ENCODE data around the gene TRAP1. TPM values are rescaled to one million over a fixed set of nuclear protein-coding genes. Genes with fewer than 3 reads are reported as not detected.

The TRAP1 gene
- total RNA-seq, 1 experiment from 2014 or later: 416 TPM

DNA sequence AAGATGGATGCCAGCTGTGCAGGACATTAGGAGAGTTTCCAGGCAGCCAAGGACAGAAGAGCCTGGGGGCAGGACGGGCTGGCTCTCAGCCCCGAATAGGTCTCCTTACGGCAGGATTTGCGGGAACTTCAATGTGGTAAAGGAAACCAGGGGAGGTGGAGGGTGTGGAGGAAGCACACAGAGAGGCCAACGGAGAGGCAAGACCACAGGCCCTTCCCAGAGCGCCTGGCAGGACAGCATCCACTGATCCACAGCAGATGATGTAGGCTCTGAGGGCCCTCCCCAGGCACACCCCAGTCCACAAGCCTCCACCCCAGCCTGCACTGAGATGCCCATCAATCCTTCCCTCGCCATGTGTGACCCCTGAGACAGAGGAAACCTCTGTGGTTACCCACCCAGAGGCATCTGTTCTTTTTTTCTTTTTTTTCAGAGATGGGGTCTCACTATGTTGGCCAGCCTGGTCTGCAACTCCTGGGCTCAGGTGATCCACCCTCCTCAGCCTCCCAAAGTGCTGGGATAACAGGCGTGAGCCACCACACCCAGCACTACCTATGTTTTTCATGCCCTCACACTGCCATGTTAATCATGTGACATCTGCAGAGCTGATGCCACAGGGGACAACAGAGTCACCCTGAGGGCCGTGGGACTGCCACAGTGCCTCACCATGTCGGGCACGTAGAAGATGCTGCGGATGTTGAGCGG is 43.5 kb downstream of the TRAP1 start:
- BruUV-seq (replicated peaks): no TSS peak
- H2AFZ ChIP-seq (ENCODE audit: low read depth, low read length, poor library complexity, severe bottlenecking): no peak overlapping the region
- TF ChIP-seq CBX3 (IDR thresholded peaks at IDR 0.05; ENCODE audit: low read depth) (no peak), EZH2 (IDR thresholded peaks at IDR 0.05) (no peak), EZH2phosphoT487 (IDR thresholded peaks at IDR 0.05; ENCODE audit: borderline replicate concordance) (no peak), FOSL1 (IDR thresholded peaks at IDR 0.05; ENCODE audit: low read depth) (no peak), EGR1 (IDR thresholded peaks at IDR 0.05; ENCODE audit: low read depth) (no peak), SIN3A (IDR thresholded peaks at IDR 0.05; ENCODE audit: low read depth) (no peak), ELF1 (IDR thresholded peaks at IDR 0.05; ENCODE audit: borderline replicate concordance, low read depth) (no peak), ZFX (IDR thresholded peaks at IDR 0.05) (no peak), JUND (IDR thresholded peaks at IDR 0.05) (no peak), CEBPB (IDR thresholded peaks at IDR 0.05; ENCODE audit: low read depth) (no peak), ZNF274 (IDR thresholded peaks at IDR 0.05; ENCODE audit: low read depth, low read length) (no peak), SP1 (IDR thresholded peaks at IDR 0.05; ENCODE audit: low read depth) (no peak), YY1 (IDR thresholded peaks at IDR 0.05; ENCODE audit: extremely low read depth, insufficient replicate concordance, low read depth, low read length) (no peak), TCF7L2 (IDR thresholded peaks at IDR 0.05; ENCODE audit: borderline replicate concordance, extremely low read depth, insufficient read depth, insufficient read length) (no peak), RAD21 (IDR thresholded peaks at IDR 0.05; ENCODE audit: low read depth) (no peak)
- TF ChIP-seq, protein P1, sequence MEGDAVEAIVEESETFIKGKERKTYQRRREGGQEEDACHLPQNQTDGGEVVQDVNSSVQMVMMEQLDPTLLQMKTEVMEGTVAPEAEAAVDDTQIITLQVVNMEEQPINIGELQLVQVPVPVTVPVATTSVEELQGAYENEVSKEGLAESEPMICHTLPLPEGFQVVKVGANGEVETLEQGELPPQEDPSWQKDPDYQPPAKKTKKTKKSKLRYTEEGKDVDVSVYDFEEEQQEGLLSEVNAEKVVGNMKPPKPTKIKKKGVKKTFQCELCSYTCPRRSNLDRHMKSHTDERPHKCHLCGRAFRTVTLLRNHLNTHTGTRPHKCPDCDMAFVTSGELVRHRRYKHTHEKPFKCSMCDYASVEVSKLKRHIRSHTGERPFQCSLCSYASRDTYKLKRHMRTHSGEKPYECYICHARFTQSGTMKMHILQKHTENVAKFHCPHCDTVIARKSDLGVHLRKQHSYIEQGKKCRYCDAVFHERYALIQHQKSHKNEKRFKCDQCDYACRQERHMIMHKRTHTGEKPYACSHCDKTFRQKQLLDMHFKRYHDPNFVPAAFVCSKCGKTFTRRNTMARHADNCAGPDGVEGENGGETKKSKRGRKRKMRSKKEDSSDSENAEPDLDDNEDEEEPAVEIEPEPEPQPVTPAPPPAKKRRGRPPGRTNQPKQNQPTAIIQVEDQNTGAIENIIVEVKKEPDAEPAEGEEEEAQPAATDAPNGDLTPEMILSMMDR (IDR thresholded peaks at IDR 0.05 in 2 of 3, conservative IDR thresholded peaks at IDR 0.05 in 1 of 3; ENCODE audit: borderline replicate concordance in 1 of 3, insufficient read depth in 1 of 3, low read depth in 2 of 3, low read length in 2 of 3): no peak
- TF ChIP-seq, protein P2, sequence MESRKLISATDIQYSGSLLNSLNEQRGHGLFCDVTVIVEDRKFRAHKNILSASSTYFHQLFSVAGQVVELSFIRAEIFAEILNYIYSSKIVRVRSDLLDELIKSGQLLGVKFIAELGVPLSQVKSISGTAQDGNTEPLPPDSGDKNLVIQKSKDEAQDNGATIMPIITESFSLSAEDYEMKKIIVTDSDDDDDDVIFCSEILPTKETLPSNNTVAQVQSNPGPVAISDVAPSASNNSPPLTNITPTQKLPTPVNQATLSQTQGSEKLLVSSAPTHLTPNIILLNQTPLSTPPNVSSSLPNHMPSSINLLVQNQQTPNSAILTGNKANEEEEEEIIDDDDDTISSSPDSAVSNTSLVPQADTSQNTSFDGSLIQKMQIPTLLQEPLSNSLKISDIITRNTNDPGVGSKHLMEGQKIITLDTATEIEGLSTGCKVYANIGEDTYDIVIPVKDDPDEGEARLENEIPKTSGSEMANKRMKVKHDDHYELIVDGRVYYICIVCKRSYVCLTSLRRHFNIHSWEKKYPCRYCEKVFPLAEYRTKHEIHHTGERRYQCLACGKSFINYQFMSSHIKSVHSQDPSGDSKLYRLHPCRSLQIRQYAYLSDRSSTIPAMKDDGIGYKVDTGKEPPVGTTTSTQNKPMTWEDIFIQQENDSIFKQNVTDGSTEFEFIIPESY (IDR thresholded peaks at IDR 0.05; ENCODE audit: extremely low read depth, insufficient replicate concordance, low read length): no peak
- TF ChIP-seq, protein P3, sequence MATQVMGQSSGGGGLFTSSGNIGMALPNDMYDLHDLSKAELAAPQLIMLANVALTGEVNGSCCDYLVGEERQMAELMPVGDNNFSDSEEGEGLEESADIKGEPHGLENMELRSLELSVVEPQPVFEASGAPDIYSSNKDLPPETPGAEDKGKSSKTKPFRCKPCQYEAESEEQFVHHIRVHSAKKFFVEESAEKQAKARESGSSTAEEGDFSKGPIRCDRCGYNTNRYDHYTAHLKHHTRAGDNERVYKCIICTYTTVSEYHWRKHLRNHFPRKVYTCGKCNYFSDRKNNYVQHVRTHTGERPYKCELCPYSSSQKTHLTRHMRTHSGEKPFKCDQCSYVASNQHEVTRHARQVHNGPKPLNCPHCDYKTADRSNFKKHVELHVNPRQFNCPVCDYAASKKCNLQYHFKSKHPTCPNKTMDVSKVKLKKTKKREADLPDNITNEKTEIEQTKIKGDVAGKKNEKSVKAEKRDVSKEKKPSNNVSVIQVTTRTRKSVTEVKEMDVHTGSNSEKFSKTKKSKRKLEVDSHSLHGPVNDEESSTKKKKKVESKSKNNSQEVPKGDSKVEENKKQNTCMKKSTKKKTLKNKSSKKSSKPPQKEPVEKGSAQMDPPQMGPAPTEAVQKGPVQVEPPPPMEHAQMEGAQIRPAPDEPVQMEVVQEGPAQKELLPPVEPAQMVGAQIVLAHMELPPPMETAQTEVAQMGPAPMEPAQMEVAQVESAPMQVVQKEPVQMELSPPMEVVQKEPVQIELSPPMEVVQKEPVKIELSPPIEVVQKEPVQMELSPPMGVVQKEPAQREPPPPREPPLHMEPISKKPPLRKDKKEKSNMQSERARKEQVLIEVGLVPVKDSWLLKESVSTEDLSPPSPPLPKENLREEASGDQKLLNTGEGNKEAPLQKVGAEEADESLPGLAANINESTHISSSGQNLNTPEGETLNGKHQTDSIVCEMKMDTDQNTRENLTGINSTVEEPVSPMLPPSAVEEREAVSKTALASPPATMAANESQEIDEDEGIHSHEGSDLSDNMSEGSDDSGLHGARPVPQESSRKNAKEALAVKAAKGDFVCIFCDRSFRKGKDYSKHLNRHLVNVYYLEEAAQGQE (IDR thresholded peaks at IDR 0.05; ENCODE audit: low read depth): no peak
- TF ChIP-seq, protein P4, sequence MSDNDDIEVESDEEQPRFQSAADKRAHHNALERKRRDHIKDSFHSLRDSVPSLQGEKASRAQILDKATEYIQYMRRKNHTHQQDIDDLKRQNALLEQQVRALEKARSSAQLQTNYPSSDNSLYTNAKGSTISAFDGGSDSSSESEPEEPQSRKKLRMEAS (IDR thresholded peaks at IDR 0.05): no peak
- ChIA-PET POLR2A (no interaction called here), RAD21 (ENCODE audit: low non-redundant PET in 1 of 2, low total read pairs in 2 of 2, uncharacterized antibody in 2 of 2, unreplicated experiment in 2 of 2) (no interaction called here), CTCF (no interaction called here)
- H3K9ac ChIP-seq (ENCODE audit: low read length): no peak overlapping the region
- ATAC-seq (no peak), DNase-seq (ENCODE audit: low read depth, low spot score) (no peak)
- no peaks in the 10 kb centered on the region for H4K20me1 ChIP-seq (ENCODE audit: insufficient read depth)
- no peaks in the 10 kb centered on the region for H3K4me1 ChIP-seq (ENCODE audit: control insufficient read depth in 1 of 2, insufficient read depth in 2 of 2, low read length in 2 of 2)
- H3K27me3 ChIP-seq (ENCODE audit: insufficient read depth, low read length): no peaks in the 10 kb centered on the region
- H3K9me2 ChIP-seq (ENCODE audit: insufficient read depth): no peaks in the 10 kb centered on the region
- peaks cover 14 to 49% of the 10 kb centered on the region in 2 experiments; a peak in 3 of 4 replicates for H3K36me3 ChIP-seq (ENCODE audit: control insufficient read depth in 1 of 2, insufficient read depth in 2 of 2, low read length in 2 of 2)
- H3K27ac ChIP-seq (ENCODE audit: low read depth, low read length): no peak overlapping the region
- intact Hi-C loops (cut with micrococcal nuclease): no loop called here
- no peak overlapping the region for H3K4me2 ChIP-seq (ENCODE audit: low read length)
- no peak overlapping the region for H3K4me3 ChIP-seq (replicated peaks in 1 of 2; ENCODE audit: low read depth in 1 of 2, low read length in 2 of 2)
- H3K79me2 ChIP-seq (ENCODE audit: insufficient read depth, low read length): no peaks in the 10 kb centered on the region
- H3K9me3 ChIP-seq (ENCODE audit: control insufficient read depth in 1 of 2, insufficient read depth in 1 of 2, low read depth in 1 of 2, low read length in 2 of 2): no peaks in the 10 kb centered on the region
